GM18519 (cell line): ENCODE results near the gene ASTN1.

Experiments
- ATAC-seq: cut with Tn5 transposase; IDR thresholded peaks from one replicate; pipeline ENCODE4 v1.9.1; 2021; ENCODE audit warnings: mild to moderate bottlenecking, moderate library complexity; ENCODE audit not compliant: unreplicated experiment, low FRiP score

The ASTN1 gene

DNA sequence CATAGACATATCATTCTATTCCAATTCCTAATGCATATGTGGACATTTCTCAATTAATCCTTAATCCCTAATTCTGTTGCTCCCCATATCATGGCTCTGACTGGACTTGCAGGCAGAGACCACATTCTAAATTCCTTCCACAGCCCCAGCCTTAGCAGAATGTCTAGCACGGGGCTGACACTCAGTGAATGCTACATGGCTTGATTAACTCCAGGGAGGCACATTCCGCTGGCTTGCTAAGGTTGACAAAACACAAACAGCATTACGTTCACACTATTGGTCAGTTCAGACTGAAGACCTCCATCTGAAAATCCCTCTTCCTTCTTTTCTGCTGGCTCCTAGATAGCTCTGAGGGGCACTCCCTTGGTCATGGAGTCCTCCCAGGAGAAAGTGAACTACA is 119.4 kb downstream of the ASTN1 start:
- ATAC-seq = no peak

- ATAC-seq = no peak
Observed at GRCh38 chr1:177044390-177044789, 120.1 kb downstream of the ASTN1 start.

GRCh38 chr1:177043597-177043996 is 120.9 kb downstream of the ASTN1 start:
- no peak for ATAC-seq

DNA sequence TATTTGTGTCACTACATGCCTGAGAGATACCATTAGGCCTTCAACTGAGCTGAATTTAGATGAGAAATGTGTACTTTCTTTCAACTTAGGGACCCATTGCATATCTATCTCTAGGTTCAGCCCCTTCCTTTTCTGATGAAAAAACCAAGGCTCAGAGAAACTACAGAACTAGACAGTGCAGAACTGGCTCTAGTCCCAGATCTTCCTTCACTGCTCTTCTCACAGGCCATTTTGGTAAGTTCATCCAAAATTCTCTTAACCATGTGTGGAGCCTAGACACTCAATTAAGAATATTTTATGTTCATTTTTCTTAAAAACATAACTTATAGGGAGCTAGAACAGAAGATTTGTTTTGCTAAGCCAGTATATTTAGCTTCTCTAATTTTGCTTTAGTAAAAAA is 128.9 kb downstream of the ASTN1 start:
- ATAC-seq = no peak

- ATAC-seq = no peak
Observed at GRCh38 chr1:177033628-177034027, 130.9 kb downstream of the ASTN1 start.

GRCh38 chr1:177032434-177032833 is 132.1 kb downstream of the ASTN1 start:
- peak; percentile 80 for ATAC-seq

- no peak for ATAC-seq
Observed at GRCh38 chr1:177024623-177025022, 139.9 kb downstream of the ASTN1 start.

DNA sequence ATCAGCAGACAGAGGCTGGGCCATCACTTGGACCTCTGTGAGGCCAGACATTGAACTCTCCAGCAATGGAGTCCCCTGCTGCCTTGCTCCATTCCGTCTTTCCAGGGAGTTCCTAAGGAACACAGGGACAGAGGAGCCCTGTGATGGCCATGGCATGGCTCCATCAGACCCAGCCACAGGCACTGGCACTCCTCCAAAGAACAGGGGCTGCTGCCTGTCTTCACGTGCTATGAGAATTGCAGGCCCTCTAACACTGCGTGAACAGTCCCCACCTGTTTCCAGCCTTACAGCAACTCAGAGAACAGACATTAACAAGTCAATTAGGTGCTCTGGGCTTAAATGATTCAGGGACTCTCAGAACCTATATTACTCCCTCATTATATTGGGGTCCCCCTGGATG is 140.8 kb downstream of the ASTN1 start:
- no peak for ATAC-seq

GRCh38 chr1:177023249-177023648 is 141.3 kb downstream of the ASTN1 start:
- ATAC-seq = no peak

DNA sequence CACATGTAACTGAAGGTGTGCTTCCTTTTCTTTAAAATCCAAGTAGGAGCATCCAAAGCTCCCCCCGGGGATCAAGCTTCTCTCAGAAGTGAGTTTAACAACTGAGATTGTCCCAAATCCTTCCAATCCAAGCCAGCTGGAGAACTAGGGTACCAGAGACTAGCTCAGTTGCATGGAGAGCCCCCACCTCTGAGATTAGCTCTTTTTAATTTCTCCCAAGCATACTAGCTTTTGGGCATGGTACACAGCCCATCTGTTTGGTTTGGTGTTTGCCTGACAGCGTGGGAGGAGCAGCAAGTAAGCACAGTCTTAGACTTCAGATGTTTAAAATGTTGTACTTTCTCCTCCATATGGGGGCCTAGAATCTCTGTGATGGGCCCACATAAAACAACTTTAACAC is 142.8 kb downstream of the ASTN1 start:
- ATAC-seq = no peak

- no peak for ATAC-seq
Observed at GRCh38 chr1:177020851-177021589, 143.5 kb downstream of the ASTN1 start.

- no peak for ATAC-seq
Observed at GRCh38 chr1:177017287-177017852, 147.1 kb downstream of the ASTN1 start.

GRCh38 chr1:177014325-177014724 is 150.2 kb downstream of the ASTN1 start:
- no peak for ATAC-seq

DNA sequence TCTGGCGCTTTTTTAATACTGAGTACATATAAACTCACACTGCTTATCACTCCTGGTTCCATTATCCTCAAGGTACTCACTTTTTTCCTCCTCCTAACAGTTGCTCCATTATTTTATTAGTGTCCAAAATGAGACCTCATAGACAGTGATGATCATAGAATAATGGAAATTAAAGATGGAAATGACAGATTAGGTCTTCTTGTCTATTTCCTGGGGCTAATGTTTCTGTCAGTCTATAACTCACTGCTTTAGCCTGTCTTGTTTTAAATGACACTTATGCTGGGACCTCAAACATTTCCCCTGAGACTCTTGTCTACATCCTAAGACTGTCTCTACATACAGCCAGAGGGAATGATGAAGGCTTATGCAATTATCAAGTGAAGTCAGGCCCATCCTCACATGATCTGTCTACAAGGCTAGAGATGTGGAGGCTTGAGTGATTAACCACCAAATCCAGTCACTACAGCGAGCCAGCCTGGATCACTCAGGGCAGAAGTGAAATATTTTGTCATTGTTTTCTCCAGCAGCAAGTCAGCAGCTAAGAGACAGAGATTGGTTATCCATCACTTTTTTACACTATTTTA is 152.1 kb downstream of the ASTN1 start:
- no peak for ATAC-seq

DNA sequence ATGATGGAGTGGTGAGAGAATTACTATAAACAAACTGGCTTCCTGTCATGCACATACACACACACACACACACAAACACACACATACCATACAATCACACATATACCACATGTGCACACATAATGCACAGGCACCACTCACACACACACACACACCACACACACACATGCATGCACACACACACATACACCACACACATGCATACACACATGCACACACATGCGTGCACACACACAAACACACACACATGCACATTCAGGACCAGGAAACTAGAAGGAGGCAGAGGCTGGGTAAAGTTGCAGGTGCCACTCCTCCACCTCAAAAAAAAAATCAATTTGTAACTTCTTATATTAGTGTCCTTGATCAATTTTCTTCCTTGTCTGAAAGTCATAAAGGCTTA is 153.0 kb downstream of the ASTN1 start:
- no peak for ATAC-seq

GRCh38 chr1:177010211-177010825 is 154.2 kb downstream of the ASTN1 start:
- ATAC-seq = no peak

DNA sequence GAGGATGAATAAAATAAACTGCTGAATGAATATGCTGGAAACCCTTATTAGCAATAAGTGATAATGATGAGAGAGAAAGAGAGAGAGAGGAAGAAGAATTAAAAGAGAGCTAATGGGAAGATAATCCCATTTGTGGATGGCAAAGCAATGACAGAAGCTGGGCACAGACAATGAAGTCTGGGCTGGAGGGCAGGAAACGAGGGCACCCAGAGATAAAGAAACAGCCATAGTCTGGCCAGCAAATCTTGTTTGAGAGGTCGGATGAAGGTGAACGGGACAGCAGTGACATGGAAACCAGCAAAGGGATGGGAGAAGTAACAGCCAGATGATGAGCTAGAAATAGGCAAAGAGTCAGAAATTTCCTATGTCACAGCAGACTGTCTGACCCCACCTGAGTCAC is 155.9 kb downstream of the ASTN1 start:
- ATAC-seq = no peak

GRCh38 chr1:177007437-177008161 is 156.9 kb downstream of the ASTN1 start:
- ATAC-seq = no peak

- no peak for ATAC-seq
Observed at GRCh38 chr1:177002891-177003290, 161.6 kb downstream of the ASTN1 start.

DNA sequence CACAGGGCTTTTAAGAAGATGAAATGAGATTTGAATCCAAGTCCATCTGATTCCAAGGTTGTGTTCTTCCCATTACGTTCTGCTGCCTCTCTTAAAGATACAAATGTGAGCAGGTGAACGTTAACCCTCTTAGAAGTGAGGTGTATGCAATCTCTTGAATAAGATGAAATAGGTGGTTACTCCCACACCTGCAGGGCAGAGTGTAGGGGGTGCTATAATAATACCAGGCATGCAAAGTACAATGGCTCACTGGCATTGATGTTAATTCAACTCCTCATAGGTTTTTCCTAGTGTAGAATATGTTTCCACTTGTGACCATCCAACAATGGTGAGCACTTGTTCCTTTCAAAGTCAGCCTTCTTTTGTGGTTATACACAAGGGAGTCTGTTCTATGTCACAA is 163.0 kb downstream of the ASTN1 start:
- ATAC-seq = no peak

DNA sequence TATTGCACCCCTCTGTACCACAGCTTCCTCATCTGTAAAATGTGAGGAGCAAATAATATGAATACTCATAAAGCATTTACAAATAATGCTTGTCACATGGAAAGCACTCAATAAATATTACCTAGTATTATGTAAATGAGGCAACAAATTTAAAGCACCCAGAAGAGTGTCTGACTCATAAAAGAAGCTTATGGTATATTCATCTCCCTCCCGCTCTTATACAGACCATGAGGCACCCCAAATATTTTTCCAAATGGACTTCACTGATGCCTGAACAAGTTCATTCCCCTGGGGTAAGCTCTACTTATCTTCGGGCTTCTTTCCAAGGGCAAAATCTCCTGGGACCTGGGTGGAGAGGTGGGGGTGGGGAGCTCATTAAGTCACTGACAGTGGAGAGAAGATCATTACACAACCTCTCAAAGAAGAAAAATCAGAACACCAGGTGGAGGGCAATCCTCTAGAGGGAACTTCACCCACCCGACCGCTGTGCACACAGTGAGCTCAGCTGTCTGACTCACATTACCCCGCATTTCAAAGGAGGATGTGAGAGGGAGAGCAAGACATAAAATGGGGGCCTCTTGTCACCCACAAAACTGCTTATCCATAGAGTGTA is 166.2 kb downstream of the ASTN1 start:
- ATAC-seq = no peak
